Kidney epithelial cell (primary cell): ENCODE results near the gene BBX. TPM values are rescaled to one million over a fixed set of nuclear protein-coding genes. Genes with fewer than 3 reads are reported as not detected.

Source experiments
- DNase-seq: peaks from one replicate; pipeline ENCODE4 v3.0.0-alpha.2; 2010; ENCODE audit warnings: low read depth
- H3K27me3 ChIP-seq: 2 replicates; pipeline ENCODE4 v1.6.0; 2011; ENCODE audit warnings: low read length; ENCODE audit not compliant: control insufficient read depth, insufficient read depth
- H3K36me3 ChIP-seq: 2 replicates; pipeline ENCODE4 v1.5.1; 2011; ENCODE audit warnings: low read length; ENCODE audit not compliant: control insufficient read depth, insufficient read depth
- H3K4me3 ChIP-seq: 2 replicates; pipeline ENCODE4 v1.5.1; 2011; ENCODE audit warnings: low read depth, mild to moderate bottlenecking, control low read depth, low read length
- CTCF ChIP-seq: IDR thresholded peaks from 2 replicates; pipeline ENCODE4 v1.5.1; 2011; ENCODE audit warnings: mild to moderate bottlenecking, moderate library complexity, low read length, control low read depth, inconsistent platforms; ENCODE audit not compliant: insufficient read depth, poor library complexity, severe bottlenecking
- total RNA-seq: library from RNA; depleted of rRNA; stranded (reverse); fragments of >200 nt; gene quantifications from 2 replicates; pipeline ENCODE4 v1.2.3, GENCODE V29; 2015

Gene BBX
- total RNA-seq, 1 donor from 2014 or later = 50.7 TPM

GRCh38 chr3:107666853-107667252 is 144.1 kb downstream of the BBX start:
- Histone ChIP-seq H3K4me3 (no peak overlapping the region), H3K36me3 (no peaks in the 10 kb centered on the region), H3K27me3 (no peaks in the 10 kb centered on the region)
- TF ChIP-seq CTCF = no peak
- DNase-seq = no peak

GRCh38 chr3:107668416-107668815 is 145.7 kb downstream of the BBX start:
- Histone ChIP-seq H3K36me3 (no peaks in the 10 kb centered on the region), H3K4me3 (no peak overlapping the region), H3K27me3 (no peaks in the 10 kb centered on the region)
- no peak for TF ChIP-seq CTCF
- no peak for DNase-seq

GRCh38 chr3:107668963-107669362 is 146.2 kb downstream of the BBX start:
- no peak for TF ChIP-seq CTCF
- no peak for DNase-seq
- H3K36me3 ChIP-seq = no peaks in the 10 kb centered on the region
- no peaks in the 10 kb centered on the region for H3K27me3 ChIP-seq
- H3K4me3 ChIP-seq = no peak overlapping the region

GRCh38 chr3:107669669-107670068 is 146.9 kb downstream of the BBX start:
- DNase-seq = no peak
- H3K27me3 ChIP-seq = no peaks in the 10 kb centered on the region
- H3K4me3 ChIP-seq = no peak overlapping the region
- H3K36me3 ChIP-seq = no peaks in the 10 kb centered on the region
- no peak for TF ChIP-seq CTCF

- Histone ChIP-seq H3K36me3 (no peaks in the 10 kb centered on the region), H3K27me3 (no peaks in the 10 kb centered on the region), H3K4me3 (no peak overlapping the region)
- no peak for DNase-seq
- TF ChIP-seq CTCF = no peak
Measured at GRCh38 chr3:107670986-107671385, 148.2 kb downstream of the BBX start.

- TF ChIP-seq CTCF = no peak
- H3K4me3 ChIP-seq = no peak overlapping the region
- no peaks in the 10 kb centered on the region for H3K27me3 ChIP-seq
- peak; percentile 28 for DNase-seq
- no peaks in the 10 kb centered on the region for H3K36me3 ChIP-seq
Measured at GRCh38 chr3:107674371-107674770, 151.6 kb downstream of the BBX start.
